Measurements from ENCODE around the gene SULT2B1. TPM values are rescaled to one million over a fixed set of nuclear protein-coding genes. Genes with fewer than 3 reads are reported as not detected.

The SULT2B1 gene
- total and polyA plus RNA-seq, 2 experiments from 2014 or later = not detected

GRCh38 chr19:48596679-48597465 lies 44.9 kb downstream of the SULT2B1 start:
- Histone ChIP-seq H2AFZ (no peak overlapping the region), H3K9me2 (ENCODE audit: insufficient read depth) (no peaks in the 10 kb centered on the region), H3K27me3 (replicated peaks; ENCODE audit: insufficient read depth) (no peaks in the 10 kb centered on the region; the same call in 1 of the 2 replicates), H3K9me3 (ENCODE audit: low read depth) (no peaks in the 10 kb centered on the region), H3K4me1 (ENCODE audit: insufficient read depth) (no peaks in the 10 kb centered on the region), H3F3A (ENCODE audit: insufficient read depth) (no peaks in the 10 kb centered on the region), H3K4me2 (ENCODE audit: unreplicated experiment) (no peak overlapping the region), H3K27ac (no peak overlapping the region), H4K20me1 (ENCODE audit: insufficient read depth) (no peaks in the 10 kb centered on the region), H3K4me3 (no peak overlapping the region), H3K36me3 (ENCODE audit: low read depth) (no peaks in the 10 kb centered on the region), H3K9ac (no peak overlapping the region), H3K79me2 (ENCODE audit: insufficient read depth) (no peaks in the 10 kb centered on the region)
- 80% methylated on average over 36 to 39 of the region's 39 CpGs for WGBS, 2 experiments (ENCODE audit: low coverage in 1 of 2, low lambda C conversion rate in 2 of 2, missing lambda C conversion rate in 2 of 2)
- TF ChIP-seq EZH2phosphoT487 (IDR thresholded peaks at IDR 0.05; ENCODE audit: insufficient read depth, low read depth) (no peak), EZH2 (IDR thresholded peaks at IDR 0.05; ENCODE audit: insufficient read depth, poor library complexity, severe bottlenecking) (no peak)
- DNase-seq = no peak
- in situ Hi-C loops (cut with MboI) = no loop called here

- no peak for DNase-seq
- Histone ChIP-seq H3K4me2 (ENCODE audit: unreplicated experiment) (no peak overlapping the region), H2AFZ (no peak overlapping the region)
Observed at GRCh38 chr19:48598996-48599700, 47.2 kb downstream of the SULT2B1 start.

GRCh38 chr19:48600679-48601417 lies 48.9 kb downstream of the SULT2B1 start:
- no peaks in the 10 kb centered on the region for H3K36me3 ChIP-seq (ENCODE audit: low read depth)
- H3K27ac ChIP-seq = no peak overlapping the region
- no peaks in the 10 kb centered on the region for H3F3A ChIP-seq (ENCODE audit: insufficient read depth)
- H3K4me2 ChIP-seq (ENCODE audit: unreplicated experiment) = no peak overlapping the region
- no peaks in the 10 kb centered on the region for H3K9me2 ChIP-seq (ENCODE audit: insufficient read depth)
- no peak overlapping the region for H2AFZ ChIP-seq
- H3K79me2 ChIP-seq (ENCODE audit: insufficient read depth) = no peaks in the 10 kb centered on the region
- H3K9ac ChIP-seq = no peak overlapping the region
- TF ChIP-seq EZH2 (IDR thresholded peaks at IDR 0.05; ENCODE audit: insufficient read depth, poor library complexity, severe bottlenecking) (no peak), EZH2phosphoT487 (IDR thresholded peaks at IDR 0.05; ENCODE audit: insufficient read depth, low read depth) (no peak)
- 76 to 85% methylated on average over 10 to 21 of the region's 21 CpGs for WGBS, 2 experiments (ENCODE audit: low coverage in 1 of 2, low lambda C conversion rate in 2 of 2, missing lambda C conversion rate in 2 of 2)
- in situ Hi-C loops (cut with MboI) = no loop called here
- no peak overlapping the region for H3K4me3 ChIP-seq
- no peaks in the 10 kb centered on the region for H3K4me1 ChIP-seq (ENCODE audit: insufficient read depth)
- DNase-seq = no peak
- no peaks in the 10 kb centered on the region for H4K20me1 ChIP-seq (ENCODE audit: insufficient read depth)
- H3K9me3 ChIP-seq (ENCODE audit: low read depth) = no peaks in the 10 kb centered on the region
- H3K27me3 ChIP-seq (replicated peaks; ENCODE audit: insufficient read depth) = no peaks in the 10 kb centered on the region; the same call in 1 of the 2 replicates

More at GRCh38 chr19:48598996-48599700, 47.2 kb downstream of the SULT2B1 start:
- TF ChIP-seq EZH2 (IDR thresholded peaks at IDR 0.05; ENCODE audit: insufficient read depth, poor library complexity, severe bottlenecking) (no peak), EZH2phosphoT487 (IDR thresholded peaks at IDR 0.05; ENCODE audit: insufficient read depth, low read depth) (no peak)
- no peak overlapping the region for H3K4me3 ChIP-seq
- no peak overlapping the region for H3K9ac ChIP-seq
- in situ Hi-C loops (cut with MboI) = no loop called here
- H3K4me1 ChIP-seq (ENCODE audit: insufficient read depth) = no peaks in the 10 kb centered on the region
- no peaks in the 10 kb centered on the region for H3K79me2 ChIP-seq (ENCODE audit: insufficient read depth)
- 64 to 65% methylated on average over 27 to 30 of the region's 30 CpGs for WGBS, 2 experiments (ENCODE audit: low coverage in 1 of 2, low lambda C conversion rate in 2 of 2, missing lambda C conversion rate in 2 of 2)
- no peaks in the 10 kb centered on the region for H4K20me1 ChIP-seq (ENCODE audit: insufficient read depth)
- no peaks in the 10 kb centered on the region for H3F3A ChIP-seq (ENCODE audit: insufficient read depth)
- H3K36me3 ChIP-seq (ENCODE audit: low read depth) = no peaks in the 10 kb centered on the region
- H3K9me2 ChIP-seq (ENCODE audit: insufficient read depth) = no peaks in the 10 kb centered on the region
- no peak overlapping the region for H3K27ac ChIP-seq
- no peaks in the 10 kb centered on the region; the same call in 1 of the 2 replicates for H3K27me3 ChIP-seq (replicated peaks; ENCODE audit: insufficient read depth)
- H3K9me3 ChIP-seq (ENCODE audit: low read depth) = no peaks in the 10 kb centered on the region

- H3K27ac ChIP-seq = no peak overlapping the region
- H3K4me1 ChIP-seq (ENCODE audit: insufficient read depth) = no peaks in the 10 kb centered on the region
- in situ Hi-C loops (cut with MboI) = no loop called here
- no peaks in the 10 kb centered on the region for H3K9me2 ChIP-seq (ENCODE audit: insufficient read depth)
- no peaks in the 10 kb centered on the region for H3K36me3 ChIP-seq (ENCODE audit: low read depth)
- H3K4me2 ChIP-seq (ENCODE audit: unreplicated experiment) = no peak overlapping the region
- H4K20me1 ChIP-seq (ENCODE audit: insufficient read depth) = no peaks in the 10 kb centered on the region
- no peak for DNase-seq
- H3K79me2 ChIP-seq (ENCODE audit: insufficient read depth) = no peaks in the 10 kb centered on the region
- H3K27me3 ChIP-seq (replicated peaks; ENCODE audit: insufficient read depth) = no peaks in the 10 kb centered on the region; the same call in 1 of the 2 replicates
- no peaks in the 10 kb centered on the region for H3F3A ChIP-seq (ENCODE audit: insufficient read depth)
- no peak overlapping the region for H3K4me3 ChIP-seq
- H2AFZ ChIP-seq = no peak overlapping the region
- H3K9ac ChIP-seq = no peak overlapping the region
- TF ChIP-seq EZH2phosphoT487 (IDR thresholded peaks at IDR 0.05; ENCODE audit: insufficient read depth, low read depth) (no peak), EZH2 (IDR thresholded peaks at IDR 0.05; ENCODE audit: insufficient read depth, poor library complexity, severe bottlenecking) (no peak)
- 58 to 60% methylated on average over 9 of the region's 9 CpGs for WGBS, 2 experiments (ENCODE audit: low coverage in 1 of 2, low lambda C conversion rate in 2 of 2, missing lambda C conversion rate in 2 of 2)
- no peaks in the 10 kb centered on the region for H3K9me3 ChIP-seq (ENCODE audit: low read depth)
Observed at GRCh38 chr19:48603001-48603400, 51.0 kb downstream of the SULT2B1 start.
